ENCODE results near the gene PTGIS.
"Not testable (repeated sequence)": the region's sequence is repeated elsewhere in the genome, so short reads cannot be mapped to it uniquely, and the experiment has no call there.

PTGIS gene

GRCh38 chr20:49570828-49571552 is 3.1 kb upstream of the PTGIS start:
- Histone ChIP-seq H3K9me3 (ENCODE audit: control insufficient read depth, low read depth, low read length) (no peaks in the 10 kb centered on the region), H3K27ac (ENCODE audit: low read length) (no peak overlapping the region), H3K4me1 (ENCODE audit: control insufficient read depth, low read depth, low read length) (peaks cover 31% of the 10 kb centered on the region), H3K36me3 (ENCODE audit: control insufficient read depth, low read depth, low read length) (no peaks in the 10 kb centered on the region), H3K9ac (ENCODE audit: low read length) (no peak overlapping the region), H3K27me3 (ENCODE audit: control insufficient read depth, insufficient read depth, low read length) (no peaks in the 10 kb centered on the region), H3K4me3 (ENCODE audit: low read length) (no peak overlapping the region)

DNA sequence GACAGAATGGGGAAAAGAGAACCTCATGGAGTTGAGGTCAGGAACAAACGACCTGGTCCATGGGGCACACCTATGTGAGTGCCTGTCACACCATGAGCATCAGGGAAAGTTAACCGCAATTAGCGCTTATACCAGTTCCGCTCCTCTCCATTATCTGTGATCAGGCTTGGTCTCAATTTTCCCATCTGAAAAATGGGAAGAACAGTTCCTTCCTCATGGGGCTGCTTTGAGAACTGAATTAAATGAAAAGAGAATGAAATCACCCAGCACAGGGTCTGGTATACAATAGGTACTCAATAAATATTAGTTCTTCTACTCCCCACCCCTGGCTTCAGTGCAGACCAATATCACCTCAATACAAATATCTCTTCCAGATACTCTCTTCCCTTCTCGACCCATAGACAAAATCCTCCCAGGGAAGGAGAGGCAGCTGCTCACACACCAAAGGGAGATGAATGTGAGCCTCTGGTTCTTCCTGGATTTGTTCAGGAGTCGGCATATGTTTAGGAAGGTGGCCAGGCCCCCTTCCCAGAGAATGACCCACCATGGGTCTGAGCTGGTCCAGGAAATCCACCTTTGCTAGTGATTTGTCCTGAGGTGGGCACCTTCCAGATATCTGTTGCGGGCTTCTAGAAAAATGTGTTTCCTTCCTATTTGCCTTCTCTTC is 2.4 kb upstream of the PTGIS start:
- H3K9ac ChIP-seq (ENCODE audit: low read length): no peak overlapping the region
- H3K4me1 ChIP-seq (ENCODE audit: control insufficient read depth, low read depth, low read length): peaks cover 31% of the 10 kb centered on the region
- H3K27me3 ChIP-seq (ENCODE audit: control insufficient read depth, insufficient read depth, low read length): no peaks in the 10 kb centered on the region
- H3K27ac ChIP-seq (ENCODE audit: low read length): no peak overlapping the region
- no peaks in the 10 kb centered on the region for H3K9me3 ChIP-seq (ENCODE audit: control insufficient read depth, low read depth, low read length)
- H3K4me3 ChIP-seq (ENCODE audit: low read length): no peak overlapping the region
- no peaks in the 10 kb centered on the region for H3K36me3 ChIP-seq (ENCODE audit: control insufficient read depth, low read depth, low read length)

DNA sequence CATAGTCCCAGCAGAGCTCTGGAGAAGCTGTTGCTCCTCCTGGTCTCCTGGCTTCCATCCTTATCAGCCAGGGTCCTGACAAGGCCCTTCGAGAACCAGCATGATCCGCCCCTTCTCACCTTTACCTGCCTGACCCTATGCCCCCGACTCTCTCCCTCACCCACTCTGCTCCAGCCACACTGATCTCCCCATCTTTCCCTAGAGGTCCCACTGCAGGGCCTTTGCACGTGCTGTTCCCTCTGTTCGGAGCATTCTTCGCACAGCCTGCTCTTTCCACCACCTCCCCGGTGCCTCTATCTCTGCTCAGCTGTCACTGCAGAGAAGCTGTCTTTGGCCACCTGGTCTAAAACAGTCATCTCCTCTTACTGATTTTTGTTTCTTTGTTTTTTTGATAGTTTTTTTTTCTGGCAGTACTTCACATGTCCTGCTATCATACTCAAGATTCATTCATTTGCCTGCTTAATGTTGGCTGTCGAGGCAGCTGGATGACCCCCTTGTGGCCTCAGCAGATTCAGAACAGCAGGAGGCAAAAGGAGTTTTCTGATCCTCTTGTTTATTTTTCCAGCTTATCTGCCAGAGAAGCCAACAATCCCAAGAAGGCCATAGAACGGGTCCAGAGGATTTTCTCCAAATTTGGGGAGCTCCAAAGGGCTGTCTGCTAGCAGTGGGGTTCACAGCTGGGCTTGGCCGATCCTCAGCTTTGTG is 1.6 kb upstream of the PTGIS start:
- Histone ChIP-seq H3K27me3 (ENCODE audit: control insufficient read depth, insufficient read depth, low read length) (no peaks in the 10 kb centered on the region), H3K4me3 (ENCODE audit: low read length) (no peak overlapping the region), H3K27ac (ENCODE audit: low read length) (no peak overlapping the region), H3K36me3 (ENCODE audit: control insufficient read depth, low read depth, low read length) (no peaks in the 10 kb centered on the region), H3K9me3 (ENCODE audit: control insufficient read depth, low read depth, low read length) (no peaks in the 10 kb centered on the region), H3K9ac (ENCODE audit: low read length) (no peak overlapping the region), H3K4me1 (ENCODE audit: control insufficient read depth, low read depth, low read length) (peaks cover 31% of the 10 kb centered on the region)

DNA sequence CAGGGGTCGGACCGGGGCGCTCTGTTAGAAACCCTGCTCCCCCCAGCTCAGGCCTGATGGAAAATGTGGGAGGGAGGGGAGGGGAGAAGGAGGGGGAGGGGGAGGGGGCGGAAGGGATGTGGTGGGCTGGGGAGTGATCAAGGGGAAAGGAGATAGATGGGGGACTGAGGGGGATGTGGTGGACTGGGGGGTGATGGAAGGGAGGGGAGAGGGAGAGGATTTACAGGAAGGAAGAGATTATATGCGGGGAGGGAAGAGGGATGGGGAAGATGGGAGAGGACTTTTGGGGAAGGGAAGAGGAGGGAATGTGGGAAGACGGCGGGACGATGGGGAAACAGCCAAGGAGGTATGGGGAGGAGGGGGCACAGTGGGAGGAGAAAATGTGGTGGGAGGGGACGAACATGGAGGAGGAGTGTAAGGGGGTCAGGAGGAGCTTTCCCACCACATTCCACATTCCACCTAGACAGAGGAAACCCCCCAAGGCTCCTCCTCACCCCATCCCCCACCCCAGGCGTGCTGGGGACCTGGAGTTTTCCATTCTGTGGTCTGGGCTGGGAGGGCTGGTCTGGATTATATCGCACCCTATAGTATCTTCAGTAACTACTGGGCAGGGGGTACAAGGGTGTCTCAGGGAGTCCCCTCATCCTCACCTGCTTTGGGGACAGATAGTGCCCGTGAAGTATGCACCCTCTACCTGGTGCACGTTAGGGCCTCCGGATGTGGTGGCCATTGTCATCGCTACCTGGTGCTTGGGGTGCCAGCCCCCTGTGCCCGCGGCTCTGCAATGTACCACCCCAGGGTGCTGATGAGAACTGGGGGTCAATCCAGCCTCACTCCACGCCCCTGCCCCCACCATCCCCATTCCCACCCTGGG is 578 bp upstream of the PTGIS start:
- Histone ChIP-seq H3K4me1 (ENCODE audit: control insufficient read depth, low read depth, low read length) (peaks cover 31% of the 10 kb centered on the region), H3K36me3 (ENCODE audit: control insufficient read depth, low read depth, low read length) (no peaks in the 10 kb centered on the region), H3K4me3 (ENCODE audit: low read length) (peak overlapping the region; percentile 49), H3K9ac (ENCODE audit: low read length) (peak overlapping the region; percentile 41), H3K27ac (ENCODE audit: low read length) (peak overlapping the region; percentile 62), H3K27me3 (ENCODE audit: control insufficient read depth, insufficient read depth, low read length) (no peaks in the 10 kb centered on the region), H3K9me3 (ENCODE audit: control insufficient read depth, low read depth, low read length) (no peaks in the 10 kb centered on the region)

- H3K27ac ChIP-seq (ENCODE audit: low read length): no peak overlapping the region
- peak overlapping the region; percentile 65 for H3K9ac ChIP-seq (ENCODE audit: low read length)
- H3K9me3 ChIP-seq (ENCODE audit: control insufficient read depth, low read depth, low read length): no peaks in the 10 kb centered on the region
- H3K4me1 ChIP-seq (ENCODE audit: control insufficient read depth, low read depth, low read length): peaks cover 28% of the 10 kb centered on the region
- H3K27me3 ChIP-seq (ENCODE audit: control insufficient read depth, insufficient read depth, low read length): no peaks in the 10 kb centered on the region
- H3K4me3 ChIP-seq (ENCODE audit: low read length): peak overlapping the region; percentile 77
- no peaks in the 10 kb centered on the region for H3K36me3 ChIP-seq (ENCODE audit: control insufficient read depth, low read depth, low read length)
Observed at GRCh38 chr20:49566401-49567364, 1.3 kb downstream of the PTGIS start.

DNA sequence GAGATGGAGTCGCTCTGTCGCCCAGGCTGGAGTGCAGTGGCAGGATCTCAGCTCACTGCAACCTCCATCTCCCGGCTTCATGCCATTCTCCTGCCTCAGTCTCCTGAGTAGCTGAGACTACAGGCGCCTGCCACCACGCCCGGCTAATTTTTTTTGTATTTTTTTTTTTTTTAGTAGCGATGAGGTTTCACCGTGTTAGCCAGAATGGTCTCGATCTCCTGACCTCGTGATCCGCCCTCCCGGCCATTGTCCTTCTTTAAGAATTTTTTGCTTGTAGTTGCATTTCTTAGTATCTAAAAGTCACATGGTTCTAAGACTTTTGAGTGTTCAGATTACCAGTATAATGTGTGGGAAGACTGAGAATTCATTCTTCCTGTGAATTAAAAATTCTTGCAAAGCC is 2.9 kb downstream of the PTGIS start:
- H3K4me1 ChIP-seq (ENCODE audit: control insufficient read depth, low read depth, low read length): peaks cover 28% of the 10 kb centered on the region
- not testable (repeated sequence) for H3K36me3 ChIP-seq (ENCODE audit: control insufficient read depth, low read depth, low read length); H3K27me3 ChIP-seq (ENCODE audit: control insufficient read depth, insufficient read depth, low read length); H3K4me3 ChIP-seq (ENCODE audit: low read length); H3K9me3 ChIP-seq (ENCODE audit: control insufficient read depth, low read depth, low read length); H3K9ac ChIP-seq (ENCODE audit: low read length); H3K27ac ChIP-seq (ENCODE audit: low read length)

DNA sequence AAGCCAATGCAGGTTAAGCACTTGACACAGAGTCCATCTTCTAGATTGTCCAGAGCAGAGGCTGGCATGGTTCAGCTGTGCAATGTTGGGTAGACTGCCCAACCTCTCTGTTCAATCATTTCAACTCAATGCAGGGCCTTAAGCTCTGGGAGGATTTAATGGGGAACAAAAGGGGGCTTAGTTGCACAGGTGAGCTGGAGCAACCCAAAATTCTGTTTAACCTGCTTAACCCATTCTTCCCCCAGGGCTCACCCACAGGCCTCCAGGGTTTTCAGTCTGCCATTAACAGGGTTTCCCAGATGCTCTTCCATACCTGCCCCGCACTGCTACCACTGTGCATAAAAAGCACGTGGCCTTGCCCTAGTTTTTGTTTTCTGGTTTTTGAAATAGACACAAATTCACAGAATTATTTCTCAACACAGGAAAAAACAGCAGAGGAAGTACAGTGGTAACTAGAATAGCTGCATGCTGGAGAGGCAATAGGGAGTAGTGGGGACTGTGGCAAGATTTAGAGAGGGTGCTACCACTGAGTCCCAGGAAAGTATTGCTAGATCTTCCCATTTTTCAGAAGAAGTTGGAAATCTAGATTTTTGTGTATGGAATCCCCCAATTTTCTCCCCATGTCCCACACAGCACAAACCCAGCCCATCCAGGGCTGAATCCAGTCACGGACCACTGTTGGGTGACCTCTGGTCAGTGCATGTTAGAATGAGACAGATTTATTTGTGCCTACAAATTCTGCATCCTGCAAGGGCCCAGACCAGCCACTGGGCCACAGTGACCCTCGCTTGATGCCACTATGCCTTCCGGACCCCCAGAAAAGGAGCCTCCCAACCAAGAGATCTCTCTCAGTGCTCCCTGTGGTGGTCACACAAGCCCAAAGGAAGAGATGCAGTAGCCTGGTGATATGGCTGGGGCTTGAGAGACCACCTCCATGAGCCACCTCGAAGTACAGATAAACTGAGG is 4.6 kb downstream of the PTGIS start:
- no peaks in the 10 kb centered on the region for H3K36me3 ChIP-seq (ENCODE audit: control insufficient read depth, low read depth, low read length)
- no peaks in the 10 kb centered on the region for H3K27me3 ChIP-seq (ENCODE audit: control insufficient read depth, insufficient read depth, low read length)
- H3K9ac ChIP-seq (ENCODE audit: low read length): no peak overlapping the region
- peaks cover 17% of the 10 kb centered on the region for H3K4me1 ChIP-seq (ENCODE audit: control insufficient read depth, low read depth, low read length)
- no peak overlapping the region for H3K27ac ChIP-seq (ENCODE audit: low read length)
- H3K4me3 ChIP-seq (ENCODE audit: low read length): no peak overlapping the region
- no peaks in the 10 kb centered on the region for H3K9me3 ChIP-seq (ENCODE audit: control insufficient read depth, low read depth, low read length)

DNA sequence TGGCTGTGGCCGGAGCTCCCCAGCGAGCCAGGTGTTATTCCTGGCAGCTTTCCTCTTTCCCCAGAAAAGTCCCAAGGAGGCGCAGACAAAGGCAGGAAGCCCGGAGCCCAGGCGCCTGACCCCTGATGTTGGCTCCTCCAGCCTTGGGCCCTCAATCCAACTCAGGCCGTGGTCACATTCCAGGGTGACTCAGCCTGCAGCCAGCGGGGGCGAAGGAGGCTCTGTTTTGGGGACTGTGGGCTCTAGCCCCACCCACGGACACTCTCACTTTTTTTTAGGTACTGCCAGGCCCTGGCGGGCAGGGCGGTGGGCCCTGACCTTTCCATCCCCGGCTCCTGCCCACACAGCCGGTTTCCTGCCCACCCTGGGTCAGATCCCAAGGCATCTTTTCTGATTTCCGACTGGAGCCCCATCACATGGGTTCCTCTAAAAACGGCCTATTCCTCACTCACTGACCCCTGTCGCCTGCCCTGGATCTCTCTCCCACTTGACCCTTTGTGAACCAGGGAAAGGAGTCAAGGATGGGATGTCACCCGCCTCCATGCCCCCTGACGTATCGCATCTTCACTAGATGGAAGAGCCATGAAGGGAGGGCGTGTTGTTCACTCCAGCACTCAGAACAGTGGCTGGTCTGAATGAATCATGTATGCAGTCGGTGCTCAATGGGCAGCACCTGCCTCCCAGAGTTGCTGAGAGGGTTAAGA is 5.5 kb downstream of the PTGIS start:
- H3K9ac ChIP-seq (ENCODE audit: low read length): peak overlapping the region; percentile 11
- H3K4me3 ChIP-seq (ENCODE audit: low read length): no peak overlapping the region
- H3K36me3 ChIP-seq (ENCODE audit: control insufficient read depth, low read depth, low read length): no peaks in the 10 kb centered on the region
- no peaks in the 10 kb centered on the region for H3K27me3 ChIP-seq (ENCODE audit: control insufficient read depth, insufficient read depth, low read length)
- no peak overlapping the region for H3K27ac ChIP-seq (ENCODE audit: low read length)
- no peaks in the 10 kb centered on the region for H3K9me3 ChIP-seq (ENCODE audit: control insufficient read depth, low read depth, low read length)
- H3K4me1 ChIP-seq (ENCODE audit: control insufficient read depth, low read depth, low read length): peaks cover 16% of the 10 kb centered on the region

DNA sequence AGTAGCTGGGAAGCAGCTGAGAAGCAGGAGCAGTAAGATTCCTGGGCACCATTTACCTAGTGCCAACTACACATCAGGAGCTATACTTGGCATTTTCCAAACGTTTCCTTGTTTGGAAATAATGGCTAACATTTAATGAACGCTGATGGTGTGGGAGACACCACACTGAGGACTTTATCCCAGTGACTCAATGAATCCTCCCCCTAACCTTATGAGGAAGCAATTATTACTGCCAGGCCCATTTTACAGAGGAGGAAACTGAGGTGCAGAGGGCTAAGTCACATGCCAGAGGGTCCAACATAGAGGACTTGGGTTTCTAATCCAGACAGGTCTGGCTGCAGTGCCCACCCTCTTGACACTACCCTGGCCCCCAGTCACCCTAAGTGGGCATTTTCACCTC is 6.1 kb downstream of the PTGIS start:
- Histone ChIP-seq H3K36me3 (ENCODE audit: control insufficient read depth, low read depth, low read length) (no peaks in the 10 kb centered on the region), H3K9me3 (ENCODE audit: control insufficient read depth, low read depth, low read length) (no peaks in the 10 kb centered on the region), H3K9ac (ENCODE audit: low read length) (peak overlapping the region; percentile 11), H3K4me1 (ENCODE audit: control insufficient read depth, low read depth, low read length) (peaks cover 10% of the 10 kb centered on the region), H3K27me3 (ENCODE audit: control insufficient read depth, insufficient read depth, low read length) (no peaks in the 10 kb centered on the region), H3K27ac (ENCODE audit: low read length) (no peak overlapping the region), H3K4me3 (ENCODE audit: low read length) (no peak overlapping the region)

Data from iPS-18a (cell line).